Renal cortical epithelial cell (primary cell): Measurements from ENCODE around the gene KRT72. TPM values are rescaled to one million over a fixed set of nuclear protein-coding genes. Genes with fewer than 3 reads are reported as not detected.
"Not testable (repeated sequence)": the region's sequence is repeated elsewhere in the genome, so short reads cannot be mapped to it uniquely, and the experiment has no call there.

ENCODE experiments used
- DNase-seq: peaks from one replicate; pipeline ENCODE4 v3.0.0-alpha.2; 2011; ENCODE audit warnings: low read depth
- total RNA-seq: library from RNA; depleted of rRNA; stranded (reverse); fragments of >200 nt; gene quantifications from 2 replicates; pipeline ENCODE4 v1.2.3, GENCODE V29; 2014

KRT72 gene
- total RNA-seq, 1 donor from 2014 or later: not detected

- DNase-seq: no peak
These were observed 5.4 kb upstream of the KRT72 start for GRCh38 chr12:52606581-52607218.

- DNase-seq: no peak
These were observed 4.8 kb upstream of the KRT72 start for GRCh38 chr12:52606096-52606495.

- no peak for DNase-seq
These were observed 4.3 kb upstream of the KRT72 start for GRCh38 chr12:52605542-52605941.

- DNase-seq: no peak
These were observed 3.6 kb upstream of the KRT72 start for GRCh38 chr12:52604859-52605258.

GRCh38 chr12:52603314-52603713 is 2.1 kb upstream of the KRT72 start:
- no peak for DNase-seq

GRCh38 chr12:52602552-52602951 is 1.3 kb upstream of the KRT72 start:
- DNase-seq: no peak

GRCh38 chr12:52601671-52602070 is 408 bp upstream of the KRT72 start:
- no peak for DNase-seq

- no peak for DNase-seq
These were observed 788 bp downstream of the KRT72 start for GRCh38 chr12:52600475-52600874.

GRCh38 chr12:52600071-52600470 is 1.2 kb downstream of the KRT72 start:
- no peak for DNase-seq

GRCh38 chr12:52598966-52599365 is 2.3 kb downstream of the KRT72 start:
- DNase-seq: no peak

GRCh38 chr12:52594237-52594636 is 7.0 kb downstream of the KRT72 start:
- DNase-seq: not testable (repeated sequence)

- no peak for DNase-seq
These were observed 9.7 kb downstream of the KRT72 start for GRCh38 chr12:52591521-52591920.

- DNase-seq: no peak
These were observed 11.2 kb downstream of the KRT72 start for GRCh38 chr12:52590021-52590420.

- DNase-seq: no peak
These were observed 13.7 kb downstream of the KRT72 start for GRCh38 chr12:52587563-52587962.

GRCh38 chr12:52585946-52586345 is 15.3 kb downstream of the KRT72 start:
- no peak for DNase-seq

- no peak for DNase-seq
These were observed 16.2 kb downstream of the KRT72 start for GRCh38 chr12:52585066-52585465.

- DNase-seq: no peak
These were observed 17.0 kb downstream of the KRT72 start for GRCh38 chr12:52584156-52584682.

- peak; percentile 41 for DNase-seq
These were observed 18.2 kb downstream of the KRT72 start for GRCh38 chr12:52582971-52583456.

GRCh38 chr12:52582486-52582885 is 18.8 kb downstream of the KRT72 start:
- DNase-seq: no peak

- peak; percentile 60 for DNase-seq
These were observed 19.8 kb downstream of the KRT72 start for GRCh38 chr12:52581481-52581880.

- no peak for DNase-seq
These were observed 20.2 kb downstream of the KRT72 start for GRCh38 chr12:52581066-52581465.

- no peak for DNase-seq
These were observed 20.8 kb downstream of the KRT72 start for GRCh38 chr12:52580496-52580895.
